OCI-LY1 (cell line): Measurements from ENCODE around the gene ARHGAP27.

Experiments used
- CTCF ChIP-seq: fragments of 200-600 bp; sonication (generic), shearing (Covaris generic); IDR thresholded peaks from 2 replicates; pipeline ENCODE4 v1.5.1; 2017; ENCODE audit warnings: mild to moderate bottlenecking, antibody characterized with exemption, low read length, moderate library complexity, mixed read lengths
- EZH2 ChIP-seq: fragments of 200-600 bp; sonication (generic), shearing (Covaris generic); IDR thresholded peaks from 2 replicates; pipeline ENCODE4 v1.8.0; 2017; ENCODE audit warnings: borderline replicate concordance, mixed run types, mild to moderate bottlenecking, antibody characterized with exemption, low read length, moderate library complexity, mixed read lengths

GRCh38 chr17:45371414-45372324 is 61.0 kb downstream of the ARHGAP27 start:
- TF ChIP-seq CTCF (no peak), EZH2 (no peak)
